Progenitor cell of endocrine pancreas (in vitro differentiated cells): Measurements from ENCODE around the gene C20orf144. TPM values are rescaled to one million over a fixed set of nuclear protein-coding genes. Genes with fewer than 3 reads are reported as not detected.

Experiments used
- DNase-seq: peaks from one replicate; pipeline ENCODE4 v3.0.0; 2021; ENCODE audit warnings: low spot score; ENCODE audit not compliant: unreplicated experiment
- H3K27ac Mint-ChIP-seq: 2 replicates; pipeline ENCODE4 v1.8.0; 2021; ENCODE audit warnings: mild to moderate bottlenecking, moderate library complexity, mixed read lengths
- H3K27me3 Mint-ChIP-seq: 2 replicates; pipeline ENCODE4 v1.8.0; 2021; ENCODE audit warnings: mixed read lengths
- H3K36me3 Mint-ChIP-seq: 2 replicates; pipeline ENCODE4 v1.8.0; 2022; ENCODE audit warnings: mixed read lengths; ENCODE audit not compliant: insufficient read depth
- H3K4me1 Mint-ChIP-seq: 2 replicates; pipeline ENCODE4 v1.8.0; 2021; ENCODE audit warnings: low read depth, mixed read lengths
- H3K4me3 Mint-ChIP-seq: 2 replicates; pipeline ENCODE4 v1.8.0; 2021; ENCODE audit warnings: low read depth, mild to moderate bottlenecking, moderate library complexity, mixed read lengths
- H3K9me3 Mint-ChIP-seq: 2 replicates; pipeline ENCODE4 v1.8.0; 2021; ENCODE audit warnings: low read depth, mixed read lengths
- CTCF ChIP-seq: fragments of 200-600 bp; sonication (generic); IDR thresholded peaks from one replicate; pipeline ENCODE4 v1.5.0; 2021; ENCODE audit warnings: antibody characterized with exemption, mild to moderate bottlenecking; ENCODE audit not compliant: unreplicated experiment
- total RNA-seq: library from RNA; stranded (reverse); gene quantifications from 2 replicates; pipeline ENCODE4 v1.2.1, GENCODE V29; 2021

C20orf144 gene
- total RNA-seq, 1 donor from 2014 or later: not detected

GRCh38 chr20:33669224-33669623 is 7.1 kb downstream of the C20orf144 start:
- Mint-ChIP-seq H3K27ac (no peak overlapping the region), H3K36me3 (peaks cover 16% of the 10 kb centered on the region), H3K4me1 (peaks cover 32% of the 10 kb centered on the region), H3K27me3 (peaks cover 3% of the 10 kb centered on the region), H3K9me3 (no peaks in the 10 kb centered on the region), H3K4me3 (no peak overlapping the region)
- DNase-seq: no peak
- no peak for TF ChIP-seq CTCF

- no peak for TF ChIP-seq CTCF
- Mint-ChIP-seq H3K27ac (no peak overlapping the region), H3K36me3 (peaks cover 16% of the 10 kb centered on the region)
Measured at GRCh38 chr20:33669873-33670640, 7.9 kb downstream of the C20orf144 start.

GRCh38 chr20:33670715-33671499 is 8.8 kb downstream of the C20orf144 start:
- DNase-seq: no peak
- Mint-ChIP-seq H3K4me1 (peaks cover 30% of the 10 kb centered on the region), H3K4me3 (peak overlapping the region; percentile 32), H3K27me3 (peaks cover 6% of the 10 kb centered on the region), H3K27ac (no peak overlapping the region), H3K36me3 (peaks cover 16% of the 10 kb centered on the region), H3K9me3 (no peaks in the 10 kb centered on the region)
- no peak for TF ChIP-seq CTCF

More at GRCh38 chr20:33669873-33670640, 7.9 kb downstream of the C20orf144 start:
- Mint-ChIP-seq H3K4me3 (no peak overlapping the region), H3K4me1 (peaks cover 29% of the 10 kb centered on the region), H3K27me3 (peaks cover 5% of the 10 kb centered on the region), H3K9me3 (no peaks in the 10 kb centered on the region)
- DNase-seq: no peak

GRCh38 chr20:33671573-33672288 is 9.6 kb downstream of the C20orf144 start:
- H3K9me3 Mint-ChIP-seq: no peaks in the 10 kb centered on the region
- no peak overlapping the region for H3K27ac Mint-ChIP-seq
- H3K4me1 Mint-ChIP-seq: peaks cover 29% of the 10 kb centered on the region
- peaks cover 4% of the 10 kb centered on the region for H3K27me3 Mint-ChIP-seq
- DNase-seq: no peak
- TF ChIP-seq CTCF: no peak
- H3K4me3 Mint-ChIP-seq: peak overlapping the region; percentile 87
- peaks cover 15% of the 10 kb centered on the region for H3K36me3 Mint-ChIP-seq
